HCT116 (cell line): ENCODE measurements around the gene ETF1. TPM values are rescaled to one million over a fixed set of nuclear protein-coding genes. Genes with fewer than 3 reads are reported as not detected.

ENCODE experiments used
- ATAC-seq: fragments of 200-7000 bp; cut with Tn5 transposase; 2 replicates; pipeline ENCODE4 v1.9.1; 2020; ENCODE audit warnings: mild to moderate bottlenecking, moderate library complexity
- BruUV-seq: library from RNA; stranded (reverse); fragments of 400-500 nt; replicated peaks from 2 replicates; lab custom pipeline; 2021; lab: Mats Ljungman, UMichigan
- CTCF ChIA-PET: fragments of 300-600 bp; sonication (Branson Sonifier 250); formaldehyde crosslinking; loops from one replicate; lab custom pipeline; 2021; ENCODE audit warnings: antibody characterized with exemption; lab: Charles Lee
- POLR2A ChIA-PET: fragments of 300-600, 350-600 bp; sonication (Branson Sonifier 250); formaldehyde crosslinking; loops from one replicate; lab custom pipeline; 2021; ENCODE audit warnings: antibody characterized with exemption; lab: Charles Lee
- RAD21 ChIA-PET, 2 experiments: fragments of 300-600 bp; sonication (Branson Sonifier 250); formaldehyde crosslinking; loops; one replicate each; lab custom pipeline; 2023; ENCODE audit warnings: low total read pairs in 2 of 2; ENCODE audit not compliant: uncharacterized antibody in 2 of 2, unreplicated experiment in 2 of 2, low non-redundant PET in 1 of 2; lab: Charles Lee
- DNase-seq: peaks from one replicate; pipeline ENCODE4 v3.0.0-alpha.2; 2010; ENCODE audit warnings: low read depth, low spot score
- H2AFZ ChIP-seq: fragments of 200-600 bp; shearing (Covaris generic), sonication (generic); 2 replicates; pipeline ENCODE4 v1.6.1; 2017; ENCODE audit warnings: low read depth, mixed run types, mixed read lengths, antibody characterized with exemption, low read length; ENCODE audit not compliant: poor library complexity, severe bottlenecking
- H3K27ac ChIP-seq: 2 replicates; pipeline ENCODE4 v1.5.1; 2012; ENCODE audit warnings: low read depth, low read length
- H3K27me3 ChIP-seq: fragments of 200-600 bp; sonication (generic); 2 replicates; pipeline ENCODE4 v1.6.1; 2016; ENCODE audit warnings: mixed run types, low read length, mixed read lengths; ENCODE audit not compliant: insufficient read depth
- H3K36me3 ChIP-seq, 2 experiments: fragments of 200-500 bp in 1 of 2; fragments of 200-600 bp in 1 of 2; sonication (Bioruptor generic) in 1 of 2; sonication (generic) in 1 of 2; 2 replicates each; pipeline versions ENCODE4 v1.5.1 to v1.6.1; 2014 to 2016; ENCODE audit warnings: low read length in 2 of 2, inconsistent platforms in 1 of 2, mixed read lengths in 1 of 2, mixed run types in 1 of 2; ENCODE audit not compliant: insufficient read depth in 2 of 2, control insufficient read depth in 1 of 2
- H3K4me1 ChIP-seq, 2 experiments: fragments of 200-600 bp in 1 of 2; sonication (generic) in 1 of 2; 2 replicates each; pipeline versions ENCODE4 v1.5.1 to v1.6.1; 2012 to 2017; ENCODE audit warnings: low read length in 2 of 2, inconsistent platforms in 1 of 2, mild to moderate bottlenecking in 1 of 2, mixed read lengths in 1 of 2, mixed run types in 1 of 2, moderate library complexity in 1 of 2; ENCODE audit not compliant: insufficient read depth in 2 of 2, control insufficient read depth in 1 of 2
- H3K4me2 ChIP-seq: fragments of 200-600 bp; sonication (generic); 2 replicates; pipeline ENCODE4 v1.6.1; 2017; ENCODE audit warnings: mixed run types, low read length, mixed read lengths
- H3K4me3 ChIP-seq, 2 experiments: fragments of 200-600 bp in 1 of 2; sonication (generic) in 1 of 2; replicated peaks in 1 of 2; 2 replicates each; pipeline ENCODE4 v1.5.1; 2011 to 2016; ENCODE audit warnings: low read length in 2 of 2, control low read depth in 1 of 2, low read depth in 1 of 2, mild to moderate bottlenecking in 1 of 2, mixed read lengths in 1 of 2, mixed run types in 1 of 2
- H3K79me2 ChIP-seq: fragments of 200-600 bp; sonication (generic); 2 replicates; pipeline ENCODE4 v1.6.1; 2017; ENCODE audit warnings: mild to moderate bottlenecking, mixed run types, low read length, moderate library complexity, mixed read lengths; ENCODE audit not compliant: insufficient read depth
- H3K9ac ChIP-seq: fragments of 200-600 bp; sonication (generic); 2 replicates; pipeline ENCODE4 v1.6.1; 2016; ENCODE audit warnings: low read length, mixed read lengths
- H3K9me2 ChIP-seq: fragments of 200-600 bp; sonication (generic), shearing (Covaris generic); 2 replicates; pipeline ENCODE4 v1.6.1; 2017; ENCODE audit warnings: mixed run types, mild to moderate bottlenecking, moderate library complexity; ENCODE audit not compliant: insufficient read depth
- H3K9me3 ChIP-seq, 2 experiments: fragments of 200-500 bp in 1 of 2; fragments of 200-600 bp in 1 of 2; sonication (Bioruptor generic) in 1 of 2; sonication (generic) in 1 of 2; 2 replicates each; pipeline ENCODE4 v1.6.1; 2014 to 2017; ENCODE audit warnings: low read length in 2 of 2, mixed read lengths in 2 of 2, inconsistent platforms in 1 of 2, low read depth in 1 of 2, mild to moderate bottlenecking in 1 of 2, mixed run types in 1 of 2, moderate library complexity in 1 of 2; ENCODE audit not compliant: control insufficient read depth in 1 of 2, insufficient read depth in 1 of 2
- H4K20me1 ChIP-seq: fragments of 200-600 bp; sonication (generic), shearing (Covaris generic); 2 replicates; pipeline ENCODE4 v1.6.1; 2017; ENCODE audit warnings: mixed run types, mild to moderate bottlenecking, moderate library complexity; ENCODE audit not compliant: insufficient read depth
- CEBPB ChIP-seq: IDR thresholded peaks from 2 replicates; pipeline ENCODE4 v1.6.1; 2012; ENCODE audit warnings: low read depth
- EGR1 ChIP-seq: IDR thresholded peaks from 2 replicates; pipeline ENCODE4 v1.6.1; 2012; ENCODE audit warnings: low read depth
- EZH2phosphoT487 ChIP-seq: fragments of 200-600 bp; IDR thresholded peaks from 2 replicates; pipeline ENCODE4 v1.6.1; 2018; ENCODE audit warnings: antibody characterized with exemption, borderline replicate concordance
- JUND ChIP-seq: IDR thresholded peaks from 2 replicates; pipeline ENCODE4 v1.6.1; 2012
- POLR2A ChIP-seq: IDR thresholded peaks from 2 replicates; pipeline ENCODE4 v1.7.0; 2011; ENCODE audit warnings: borderline replicate concordance; ENCODE audit not compliant: insufficient read depth, insufficient read length; ENCODE audit errors: extremely low read depth
- POLR2AphosphoS5 ChIP-seq: IDR thresholded peaks from 2 replicates; pipeline ENCODE4 v1.6.1; 2011; ENCODE audit warnings: mild to moderate bottlenecking, low read depth, low read length, moderate library complexity
- SIN3A ChIP-seq: IDR thresholded peaks from 2 replicates; pipeline ENCODE4 v1.6.1; 2012; ENCODE audit warnings: low read depth
- SP1 ChIP-seq: IDR thresholded peaks from 2 replicates; pipeline ENCODE4 v1.6.1; 2012; ENCODE audit warnings: low read depth
- SRF ChIP-seq: IDR thresholded peaks from 2 replicates; pipeline ENCODE4 v1.6.1; 2012; ENCODE audit warnings: low read depth
- TCF7L2 ChIP-seq: IDR thresholded peaks from 2 replicates; pipeline ENCODE4 v1.7.0; 2011; ENCODE audit warnings: borderline replicate concordance, inconsistent platforms; ENCODE audit not compliant: insufficient read depth, insufficient read length; ENCODE audit errors: extremely low read depth
- YY1 ChIP-seq: IDR thresholded peaks from 2 replicates; pipeline ENCODE4 v1.6.1; 2011; ENCODE audit warnings: low read length, low read depth, moderate library complexity, mild to moderate bottlenecking; ENCODE audit not compliant: insufficient replicate concordance; ENCODE audit errors: extremely low read depth
- ZBTB33 ChIP-seq: IDR thresholded peaks from 2 replicates; pipeline ENCODE4 v1.6.1; 2011; ENCODE audit warnings: mild to moderate bottlenecking, low read length, moderate library complexity; ENCODE audit not compliant: insufficient replicate concordance; ENCODE audit errors: extremely low read depth
- ZFX ChIP-seq: fragments of 450-650 bp; IDR thresholded peaks from 2 replicates; pipeline ENCODE4 v1.6.1; 2017
- ZNF274 ChIP-seq: fragments of 200-500 bp; sonication (Bioruptor generic); IDR thresholded peaks from 2 replicates; pipeline ENCODE4 v1.6.1; 2014; ENCODE audit warnings: mild to moderate bottlenecking, low read depth, low read length, inconsistent platforms
- intact Hi-C: fragments of 100-400 bp; cut with micrococcal nuclease; formaldehyde crosslinking; loops from 2 replicates; pipeline ENCODE4 v1.10.0; 2022
- total RNA-seq: library from RNA; stranded (reverse); gene quantifications from one replicate; pipeline ENCODE4 v1.2.1, GENCODE V29; 2021; ENCODE audit not compliant: unreplicated experiment
- TF ChIP-seq, protein P1 (sequence below): IDR thresholded peaks from 2 replicates; pipeline ENCODE4 v1.6.1; 2012

Gene ETF1
- total RNA-seq, 1 experiment from 2014 or later, result 178 TPM

GRCh38 chr5:138482638-138483037 lies 60.4 kb downstream of the ETF1 start:
- Histone ChIP-seq H3K4me2 (no peak overlapping the region), H3K9me2 (no peaks in the 10 kb centered on the region), H3K4me3 (no peak overlapping the region), H3K79me2 (no peaks in the 10 kb centered on the region), H3K4me1 (peaks cover 0 to 8% of the 10 kb centered on the region in 2 experiments; a peak in 2 of 4 replicates), H3K27ac (no peak overlapping the region), H3K27me3 (no peaks in the 10 kb centered on the region), H4K20me1 (no peaks in the 10 kb centered on the region), H2AFZ (no peak overlapping the region), H3K36me3 (no peaks in the 10 kb centered on the region), H3K9ac (no peak overlapping the region), H3K9me3 (no peaks in the 10 kb centered on the region)
- POLR2A ChIA-PET, result no interaction called here
- intact Hi-C loops, result no loop called here
- CTCF ChIA-PET, result no interaction called here
- RAD21 ChIA-PET, result no interaction called here
- ATAC-seq (no peak), DNase-seq (no peak)
- no TSS peak for BruUV-seq
- TF ChIP-seq CEBPB (no peak), SRF (no peak), YY1 (no peak), ZBTB33 (no peak), TCF7L2 (no peak), POLR2AphosphoS5 (no peak), JUND (no peak), EZH2phosphoT487 (no peak)

DNA sequence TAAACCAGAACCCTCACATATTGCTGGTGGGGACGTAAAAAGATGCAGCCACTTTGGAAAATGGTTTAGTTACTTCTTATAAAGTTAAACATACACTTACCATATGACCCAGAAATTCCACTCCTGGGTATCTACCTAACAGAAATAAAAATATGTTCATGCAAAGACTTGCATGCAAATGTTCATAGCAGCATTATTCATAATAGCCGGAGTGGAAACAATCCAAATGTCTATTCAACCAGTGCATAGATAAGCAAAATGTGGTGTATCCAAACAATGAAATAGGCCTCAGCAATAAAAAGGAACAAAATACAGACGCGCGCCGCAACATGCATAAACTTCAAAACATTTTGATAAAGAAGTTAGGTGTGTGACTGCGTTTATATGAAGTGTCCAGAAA lies 66.1 kb downstream of the ETF1 start:
- no peak for ATAC-seq
- Histone ChIP-seq H3K36me3 (no peaks in the 10 kb centered on the region), H3K9me2 (no peaks in the 10 kb centered on the region), H3K27me3 (no peaks in the 10 kb centered on the region), H3K4me3 (no peak overlapping the region), H3K9ac (no peak overlapping the region), H3K9me3 (no peaks in the 10 kb centered on the region), H3K79me2 (no peaks in the 10 kb centered on the region), H2AFZ (no peak overlapping the region), H3K27ac (no peak overlapping the region), H4K20me1 (no peaks in the 10 kb centered on the region), H3K4me1 (no peaks in the 10 kb centered on the region), H3K4me2 (no peak overlapping the region)
- RAD21 ChIA-PET, result no interaction called here
- intact Hi-C loops, result no loop called here
- CTCF ChIA-PET, result no interaction called here
- POLR2A ChIA-PET, result no interaction called here
- BruUV-seq, result no TSS peak
- no peak for DNase-seq
- TF ChIP-seq CEBPB, result no peak
- no peak for TF ChIP-seq EGR1
- TF ChIP-seq, protein P1, sequence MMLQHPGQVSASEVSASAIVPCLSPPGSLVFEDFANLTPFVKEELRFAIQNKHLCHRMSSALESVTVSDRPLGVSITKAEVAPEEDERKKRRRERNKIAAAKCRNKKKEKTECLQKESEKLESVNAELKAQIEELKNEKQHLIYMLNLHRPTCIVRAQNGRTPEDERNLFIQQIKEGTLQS, result no peak
- no peak for TF ChIP-seq SIN3A
- no peak for TF ChIP-seq ZFX
- no peak for TF ChIP-seq ZBTB33
- no peak for TF ChIP-seq JUND
- no peak for TF ChIP-seq POLR2A
- TF ChIP-seq ZNF274, result no peak
- no peak for TF ChIP-seq YY1
- TF ChIP-seq SP1, result no peak
